GM12875 (cell line): ENCODE results near the gene DIP2C.

Source experiments
- H3K4me3 ChIP-seq: one replicate; pipeline ENCODE4 v1.5.1; 2011; ENCODE audit warnings: low read depth, low read length, control low read depth
- CTCF ChIP-seq: IDR thresholded peaks from 2 replicates; pipeline ENCODE4 v1.5.1; 2011; ENCODE audit warnings: low read depth, mild to moderate bottlenecking, control low read depth, inconsistent platforms, low read length, moderate library complexity, borderline replicate concordance; ENCODE audit not compliant: insufficient read depth

DIP2C gene

GRCh38 chr10:670038-670437 is 19.4 kb downstream of the DIP2C start:
- TF ChIP-seq CTCF, result no peak
- H3K4me3 ChIP-seq, result no peak overlapping the region

GRCh38 chr10:668786-669485 is 20.5 kb downstream of the DIP2C start:
- H3K4me3 ChIP-seq, result no peak overlapping the region
- no peak for TF ChIP-seq CTCF

- H3K4me3 ChIP-seq, result no peak overlapping the region
- no peak for TF ChIP-seq CTCF
Measured at GRCh38 chr10:667602-668143, 21.8 kb downstream of the DIP2C start.

GRCh38 chr10:667096-667495 is 22.4 kb downstream of the DIP2C start:
- H3K4me3 ChIP-seq, result no peak overlapping the region
- no peak for TF ChIP-seq CTCF

GRCh38 chr10:666237-667012 is 23.0 kb downstream of the DIP2C start:
- H3K4me3 ChIP-seq, result no peak overlapping the region
- TF ChIP-seq CTCF, result no peak

- no peak overlapping the region for H3K4me3 ChIP-seq
- TF ChIP-seq CTCF, result no peak
Measured at GRCh38 chr10:665579-666091, 23.8 kb downstream of the DIP2C start.
